HG03378 (cell line): Measurements from ENCODE around the gene TRIM46.
A peak's percentile ranks its signal among the peaks of the same experiment; 100 is the strongest.

Experiments used
- ATAC-seq: cut with Tn5 transposase; IDR thresholded peaks from one replicate; pipeline ENCODE4 v1.9.1; 2021; ENCODE audit warnings: mild to moderate bottlenecking, moderate library complexity; ENCODE audit not compliant: unreplicated experiment

Gene TRIM46, protein sequence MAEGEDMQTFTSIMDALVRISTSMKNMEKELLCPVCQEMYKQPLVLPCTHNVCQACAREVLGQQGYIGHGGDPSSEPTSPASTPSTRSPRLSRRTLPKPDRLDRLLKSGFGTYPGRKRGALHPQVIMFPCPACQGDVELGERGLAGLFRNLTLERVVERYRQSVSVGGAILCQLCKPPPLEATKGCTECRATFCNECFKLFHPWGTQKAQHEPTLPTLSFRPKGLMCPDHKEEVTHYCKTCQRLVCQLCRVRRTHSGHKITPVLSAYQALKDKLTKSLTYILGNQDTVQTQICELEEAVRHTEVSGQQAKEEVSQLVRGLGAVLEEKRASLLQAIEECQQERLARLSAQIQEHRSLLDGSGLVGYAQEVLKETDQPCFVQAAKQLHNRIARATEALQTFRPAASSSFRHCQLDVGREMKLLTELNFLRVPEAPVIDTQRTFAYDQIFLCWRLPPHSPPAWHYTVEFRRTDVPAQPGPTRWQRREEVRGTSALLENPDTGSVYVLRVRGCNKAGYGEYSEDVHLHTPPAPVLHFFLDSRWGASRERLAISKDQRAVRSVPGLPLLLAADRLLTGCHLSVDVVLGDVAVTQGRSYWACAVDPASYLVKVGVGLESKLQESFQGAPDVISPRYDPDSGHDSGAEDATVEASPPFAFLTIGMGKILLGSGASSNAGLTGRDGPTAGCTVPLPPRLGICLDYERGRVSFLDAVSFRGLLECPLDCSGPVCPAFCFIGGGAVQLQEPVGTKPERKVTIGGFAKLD

DNA sequence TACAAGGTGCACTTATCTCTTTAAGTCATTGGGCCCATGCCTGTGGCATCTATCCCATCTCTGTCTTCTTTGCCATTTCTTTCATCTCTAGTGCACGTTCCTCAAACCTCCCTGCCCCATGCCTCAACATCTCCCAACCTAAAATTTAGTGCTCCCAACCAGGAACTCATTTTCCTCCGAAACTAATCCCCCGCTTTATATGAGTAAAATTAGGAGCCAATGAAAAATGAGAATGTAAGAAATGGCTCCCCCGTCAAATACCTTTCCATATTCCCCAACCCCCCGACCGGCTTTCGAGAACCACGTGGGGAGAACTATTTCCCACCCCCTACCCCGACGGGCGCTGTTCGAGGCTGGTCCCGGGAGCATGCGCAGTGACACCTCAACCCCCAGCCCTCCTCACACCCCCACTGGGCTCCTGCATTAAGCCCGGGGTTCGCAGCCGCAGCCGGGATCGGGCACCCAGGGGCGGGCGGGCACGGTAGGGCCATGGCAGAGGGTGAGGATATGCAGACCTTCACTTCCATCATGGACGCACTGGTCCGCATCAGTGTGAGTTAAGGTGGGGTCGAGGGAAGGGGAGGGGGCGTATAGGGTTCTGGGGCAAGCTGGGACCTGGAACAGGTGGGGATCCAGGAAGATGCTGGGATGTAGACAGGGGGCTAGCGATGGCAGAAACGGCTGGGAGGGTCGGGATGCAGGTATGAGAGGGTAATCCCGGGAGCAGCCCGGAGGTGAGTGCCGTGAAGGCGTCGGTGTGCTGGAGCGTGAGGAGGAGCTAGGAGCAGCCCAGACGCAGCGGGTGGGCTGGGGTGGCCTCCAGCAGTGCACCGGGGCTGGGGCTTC, at the start of gene TRIM46:
Gene TRIM46 (plus strand): TSS at position 372 of the 846 bp plus-strand sequence. CDS start 118 bp downstream, at position 490.
- ATAC-seq = no peak

DNA sequence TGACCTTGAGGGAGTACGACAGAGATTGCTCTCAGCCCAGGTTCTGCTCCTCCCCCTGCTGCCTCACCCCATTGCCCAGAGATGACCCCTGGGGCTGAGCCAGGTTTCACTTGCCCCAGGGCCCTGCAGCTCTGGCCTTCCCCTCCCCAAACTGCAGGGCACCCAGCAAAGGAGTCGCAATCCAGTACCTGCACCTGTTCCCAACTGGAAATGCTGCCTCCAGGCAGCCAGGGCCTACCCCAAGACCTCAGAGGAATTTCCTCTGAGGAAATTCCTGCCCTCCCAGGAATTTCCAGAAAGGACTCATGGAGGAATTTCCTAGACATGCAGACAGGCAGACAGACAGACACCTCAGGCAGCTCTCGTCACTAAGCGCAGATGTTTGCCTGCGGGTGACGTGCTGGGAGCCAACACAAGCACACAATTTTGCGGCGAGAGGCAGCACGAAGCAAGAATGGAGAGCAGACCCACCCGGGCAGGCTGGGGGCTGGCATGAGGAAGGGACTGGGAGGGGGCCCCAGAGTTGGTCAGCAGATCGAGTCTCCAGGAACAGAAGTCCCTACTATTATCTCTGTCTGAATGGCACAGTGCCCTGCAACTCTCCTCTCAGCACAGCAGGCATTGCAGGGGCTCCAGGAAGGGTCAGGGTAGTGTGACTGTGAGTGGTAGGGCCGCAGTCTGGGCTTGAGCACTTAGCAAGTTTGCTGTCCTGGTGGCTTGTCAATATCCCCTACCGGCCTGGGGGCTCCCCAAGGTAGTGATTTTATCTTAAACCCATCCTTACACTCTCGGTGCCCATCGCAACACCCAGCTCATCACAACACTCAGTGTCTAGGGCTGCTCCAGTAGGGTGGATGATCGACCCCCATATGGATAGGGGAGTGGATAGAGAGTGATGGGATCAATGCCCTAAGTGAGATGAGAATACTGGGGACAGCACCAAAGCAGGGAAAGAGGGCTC, 48.9 kb upstream of the TRIM46 start:
- no peak for ATAC-seq

DNA sequence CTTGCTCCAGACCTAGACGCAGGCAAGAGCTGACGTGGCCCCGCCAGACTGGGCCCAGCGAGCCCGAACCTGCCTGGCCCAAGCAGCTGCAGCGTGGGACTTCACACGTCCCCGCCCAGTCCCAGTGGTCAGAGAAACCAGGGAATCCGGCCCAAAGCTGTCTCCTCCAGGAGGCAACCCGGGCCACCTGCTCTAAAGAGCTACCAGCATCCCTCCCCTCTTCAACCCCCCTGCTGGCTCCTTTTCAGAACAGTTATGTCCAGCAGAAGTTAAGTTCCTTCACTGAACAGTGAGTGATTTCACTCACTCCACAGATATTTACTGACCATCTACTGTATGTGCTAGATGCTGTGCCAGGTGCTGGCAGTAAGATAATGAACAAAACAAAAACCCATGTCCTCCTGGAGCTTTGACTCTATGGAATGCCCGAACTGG, 48.1 kb upstream of the TRIM46 start:
- no peak for ATAC-seq

DNA sequence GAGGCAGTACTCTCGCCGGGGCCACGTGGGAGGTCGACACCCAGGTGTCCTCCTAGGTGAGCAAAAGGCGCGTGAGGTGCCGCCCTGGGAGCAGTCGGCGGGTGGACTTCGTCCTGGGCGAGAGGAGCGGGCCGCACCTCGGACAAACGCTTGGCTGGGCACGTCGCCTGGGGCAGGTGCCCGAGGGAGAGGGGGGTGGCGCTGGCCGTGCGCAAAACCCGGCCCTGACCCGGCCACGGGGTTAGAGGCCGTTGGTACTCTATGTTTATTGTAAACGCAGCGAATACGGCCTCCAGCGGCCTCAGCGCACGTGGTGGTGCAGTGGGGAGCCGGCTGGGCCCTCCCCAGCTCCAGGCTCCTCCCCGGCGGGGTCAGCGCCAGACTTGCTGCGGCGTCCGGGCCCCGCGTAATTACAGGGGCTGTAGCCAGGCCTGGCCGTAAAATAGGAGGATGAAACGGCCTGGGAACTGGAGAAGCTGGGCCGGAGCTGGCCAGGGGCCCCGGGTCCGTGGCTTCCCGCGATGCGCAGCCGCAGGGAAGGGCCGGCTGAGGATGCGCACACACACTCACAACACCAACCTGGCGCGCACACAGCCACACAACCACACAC, 47.6 kb upstream of the TRIM46 start:
- no peak for ATAC-seq

DNA sequence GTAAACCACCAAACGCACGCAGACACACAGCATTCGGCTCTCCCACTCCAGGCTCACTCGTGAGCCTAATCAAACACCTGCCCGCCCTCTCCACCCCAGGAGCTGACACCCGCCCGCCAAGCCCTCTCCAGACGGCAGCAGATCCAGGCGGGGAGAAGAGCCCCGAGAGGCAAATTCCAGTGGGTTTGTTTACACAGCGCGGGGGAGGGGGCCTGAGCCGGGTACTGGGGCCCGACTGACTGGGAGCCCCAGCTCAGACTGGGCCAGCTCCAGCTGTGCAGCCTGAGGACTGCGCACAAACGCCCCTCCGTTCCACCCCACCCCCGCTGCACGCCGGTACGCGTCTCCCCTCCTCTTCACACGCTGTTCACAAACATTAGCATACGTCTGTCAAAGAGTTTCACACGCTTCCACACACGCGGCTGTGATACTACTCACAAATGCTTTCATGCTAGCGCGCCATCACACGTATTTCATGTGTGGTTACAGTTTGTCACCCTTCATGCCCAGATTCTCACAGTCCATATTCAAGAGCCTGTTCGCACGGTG, 47.0 kb upstream of the TRIM46 start:
- no peak for ATAC-seq

DNA sequence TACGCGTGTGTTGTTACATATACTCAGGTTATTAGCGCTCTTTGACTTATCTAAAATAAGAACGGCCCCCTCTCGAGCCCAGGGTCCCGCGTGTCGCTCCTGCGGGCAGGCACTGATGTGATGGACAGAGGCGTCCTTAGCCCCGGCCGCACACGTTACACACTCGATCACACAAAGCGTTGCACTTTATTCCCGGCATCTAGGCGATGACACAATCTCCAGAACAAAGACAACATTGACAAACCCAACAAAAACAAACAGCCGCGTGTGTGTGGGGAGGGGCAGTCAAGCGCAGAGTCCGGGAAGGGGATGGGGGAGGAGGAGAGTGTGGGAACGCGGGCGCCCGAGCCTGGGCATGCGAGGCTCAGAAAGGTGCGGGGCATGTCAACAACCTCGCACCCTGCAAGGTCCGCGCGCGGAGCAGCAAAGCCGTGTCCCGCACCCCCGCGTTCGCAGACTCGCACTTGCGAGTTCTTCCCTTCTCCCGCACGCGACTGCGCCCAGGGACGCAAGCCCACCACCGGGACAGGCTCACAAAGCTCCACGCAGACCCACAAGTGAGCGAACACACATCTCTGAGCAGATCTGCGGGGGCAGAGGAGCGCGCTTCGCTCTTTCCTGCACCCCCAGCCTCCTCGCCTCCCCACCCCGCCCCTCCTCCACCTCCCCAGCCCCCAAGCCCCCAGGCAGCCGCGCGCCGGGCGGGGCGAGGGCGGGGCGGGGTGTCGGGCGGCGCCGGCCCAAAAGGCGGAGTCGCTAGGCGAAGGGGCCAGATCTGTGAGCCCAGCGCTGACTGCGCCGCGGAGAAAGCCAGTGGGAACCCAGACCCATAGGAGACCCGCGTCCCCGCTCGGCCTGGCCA, 46.3 kb upstream of the TRIM46 start, which contains the start of gene EFNA1:
Gene EFNA1 (plus strand): TSS at position 772 of the 862 bp plus-strand sequence. CDS start 102 bp downstream, outside the sequence.
- no peak for ATAC-seq

DNA sequence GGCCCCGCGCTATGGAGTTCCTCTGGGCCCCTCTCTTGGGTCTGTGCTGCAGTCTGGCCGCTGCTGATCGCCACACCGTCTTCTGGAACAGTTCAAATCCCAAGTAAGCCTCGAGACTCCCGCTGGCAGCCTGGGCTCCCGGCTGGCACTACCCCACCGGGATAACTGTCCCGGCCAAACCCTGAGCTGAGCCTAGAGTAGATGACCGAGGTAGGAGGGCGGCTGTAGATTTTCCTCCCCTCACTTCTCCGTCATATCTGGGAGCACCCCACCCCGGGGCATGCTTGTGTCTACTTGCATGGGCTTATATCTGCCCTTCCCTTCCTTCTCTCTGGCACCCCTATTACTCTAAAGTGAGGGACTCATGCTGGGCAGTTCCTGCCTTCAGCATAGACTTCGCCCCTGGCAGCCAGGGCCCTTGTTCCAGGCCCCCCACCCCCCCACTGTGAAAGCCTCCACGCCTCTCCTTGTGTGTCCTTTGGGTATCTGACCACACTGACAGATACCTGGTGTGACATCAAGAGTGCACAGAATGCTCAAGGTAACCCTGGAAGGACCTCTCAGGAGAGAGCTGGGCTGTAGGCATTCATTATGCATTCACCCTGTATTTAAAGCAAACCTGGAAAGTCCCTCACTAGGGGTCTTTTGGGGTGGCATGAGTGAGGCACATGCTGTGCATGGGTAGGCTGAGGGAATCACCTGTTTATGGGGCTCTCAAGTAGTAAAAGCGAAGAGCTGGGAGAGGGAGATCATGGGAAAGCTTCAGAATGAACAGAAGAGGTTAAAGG, 45.5 kb upstream of the TRIM46 start:
- ATAC-seq = no peak

DNA sequence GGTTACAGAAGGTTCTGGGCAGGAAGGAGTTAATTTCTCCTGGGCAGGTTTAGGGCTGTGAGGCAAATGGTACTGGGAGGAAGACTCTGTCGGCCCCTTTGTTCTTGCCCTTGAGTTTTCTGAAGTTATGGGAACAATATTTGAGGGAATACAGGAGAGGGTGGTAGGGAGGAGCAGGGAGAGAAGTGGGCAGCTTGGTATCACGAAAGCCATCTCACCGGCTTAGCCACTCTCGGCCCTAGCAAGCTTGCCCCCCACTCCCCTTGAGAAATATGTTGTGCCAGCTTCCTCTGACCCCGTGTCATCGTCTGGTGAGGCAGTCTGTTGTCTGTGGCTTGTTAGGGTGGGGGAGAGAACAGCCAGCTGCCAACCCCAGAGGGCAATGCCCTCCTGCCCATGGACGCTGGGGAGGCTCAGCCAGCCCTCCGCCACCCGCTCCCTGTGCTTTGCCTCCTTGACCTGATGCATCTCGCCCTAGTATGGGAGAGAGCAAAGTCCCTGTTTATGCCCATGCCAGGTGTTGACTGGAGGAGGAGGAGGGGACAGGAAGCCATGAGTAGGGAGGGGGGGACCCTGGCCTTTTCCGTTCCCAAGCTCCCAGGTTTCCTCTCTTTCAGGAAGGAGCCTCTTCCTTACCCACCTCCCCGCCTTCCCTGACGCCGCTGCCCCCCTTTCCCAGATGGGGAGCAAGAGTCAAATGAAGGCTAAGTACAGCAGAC, 44.7 kb upstream of the TRIM46 start:
- no peak for ATAC-seq

DNA sequence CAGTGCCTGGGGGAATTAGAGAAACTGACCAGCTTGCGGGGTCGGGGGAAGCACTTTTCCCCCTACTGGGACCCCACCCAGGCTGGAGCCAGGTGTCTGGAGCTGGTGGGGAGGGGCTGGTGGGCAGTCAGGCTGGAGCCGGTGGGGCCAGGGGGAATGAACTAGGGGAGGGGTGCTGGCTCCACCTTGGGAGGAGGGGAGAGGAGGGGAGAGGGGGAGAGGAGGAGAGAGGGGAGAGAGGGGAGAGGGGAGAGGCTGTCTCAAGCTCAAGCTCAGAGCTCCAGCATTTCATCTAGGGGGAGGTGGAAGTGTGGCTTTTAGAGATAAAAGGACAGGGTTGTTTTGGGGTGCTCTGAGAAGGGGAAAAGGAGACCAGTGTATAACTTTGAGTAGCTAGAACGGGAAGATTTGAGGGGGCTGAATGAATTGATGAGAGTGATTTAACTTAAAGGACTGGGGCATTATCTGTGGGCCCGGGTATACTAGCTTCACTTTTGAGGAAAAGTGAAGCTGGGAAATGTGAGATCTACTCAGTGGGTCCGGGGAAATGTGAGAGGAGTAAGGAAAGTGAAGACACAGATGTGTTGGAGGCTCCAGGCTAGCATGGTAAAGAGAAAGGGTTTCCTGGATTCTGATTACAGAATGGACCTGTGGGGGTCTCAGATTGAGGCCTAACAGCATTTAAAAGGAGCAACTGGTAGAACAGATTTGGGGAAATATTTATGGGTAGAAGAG, 43.2 kb upstream of the TRIM46 start:
- no peak for ATAC-seq

DNA sequence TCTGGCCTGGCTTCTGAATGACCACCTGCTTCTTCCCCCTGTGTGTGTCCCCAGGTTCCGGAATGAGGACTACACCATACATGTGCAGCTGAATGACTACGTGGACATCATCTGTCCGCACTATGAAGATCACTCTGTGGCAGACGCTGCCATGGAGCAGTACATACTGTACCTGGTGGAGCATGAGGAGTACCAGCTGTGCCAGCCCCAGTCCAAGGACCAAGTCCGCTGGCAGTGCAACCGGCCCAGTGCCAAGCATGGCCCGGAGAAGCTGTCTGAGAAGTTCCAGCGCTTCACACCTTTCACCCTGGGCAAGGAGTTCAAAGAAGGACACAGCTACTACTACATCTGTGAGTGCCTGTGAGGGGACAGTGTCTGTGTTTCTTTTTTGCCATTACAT, 42.4 kb upstream of the TRIM46 start:
- ATAC-seq = no peak

DNA sequence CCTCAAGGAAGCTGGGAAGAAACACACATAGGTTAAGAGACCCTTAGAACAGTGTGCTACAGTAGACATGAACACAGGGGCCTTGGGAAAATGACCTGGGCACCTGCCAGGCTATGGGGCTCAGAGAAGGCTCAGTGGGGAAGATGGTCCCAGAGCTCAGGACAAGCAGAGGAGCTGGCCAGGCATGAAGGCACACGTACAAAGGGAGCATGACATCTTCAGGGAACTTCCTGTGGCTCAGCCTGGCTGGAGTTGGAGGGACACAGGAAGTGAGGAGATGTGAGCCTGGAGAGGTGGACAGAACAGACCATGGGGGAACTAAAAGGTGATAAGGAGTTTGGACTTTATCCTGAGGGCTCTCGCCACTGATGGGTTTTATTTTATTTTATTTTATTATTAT, 41.8 kb upstream of the TRIM46 start:
- no peak for ATAC-seq

DNA sequence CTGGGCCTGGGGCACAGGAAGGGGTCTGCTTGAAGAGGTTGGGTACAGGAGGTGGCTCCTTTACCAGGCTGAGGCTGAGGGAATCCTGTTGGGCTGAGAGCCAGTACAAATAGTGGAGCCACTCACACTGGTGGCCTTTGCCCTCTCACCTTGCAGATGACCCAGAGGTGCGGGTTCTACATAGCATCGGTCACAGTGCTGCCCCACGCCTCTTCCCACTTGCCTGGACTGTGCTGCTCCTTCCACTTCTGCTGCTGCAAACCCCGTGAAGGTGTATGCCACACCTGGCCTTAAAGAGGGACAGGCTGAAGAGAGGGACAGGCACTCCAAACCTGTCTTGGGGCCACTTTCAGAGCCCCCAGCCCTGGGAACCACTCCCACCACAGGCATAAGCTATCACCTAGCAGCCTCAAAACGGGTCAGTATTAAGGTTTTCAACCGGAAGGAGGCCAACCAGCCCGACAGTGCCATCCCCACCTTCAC, 39.8 kb upstream of the TRIM46 start:
- no peak for ATAC-seq

DNA sequence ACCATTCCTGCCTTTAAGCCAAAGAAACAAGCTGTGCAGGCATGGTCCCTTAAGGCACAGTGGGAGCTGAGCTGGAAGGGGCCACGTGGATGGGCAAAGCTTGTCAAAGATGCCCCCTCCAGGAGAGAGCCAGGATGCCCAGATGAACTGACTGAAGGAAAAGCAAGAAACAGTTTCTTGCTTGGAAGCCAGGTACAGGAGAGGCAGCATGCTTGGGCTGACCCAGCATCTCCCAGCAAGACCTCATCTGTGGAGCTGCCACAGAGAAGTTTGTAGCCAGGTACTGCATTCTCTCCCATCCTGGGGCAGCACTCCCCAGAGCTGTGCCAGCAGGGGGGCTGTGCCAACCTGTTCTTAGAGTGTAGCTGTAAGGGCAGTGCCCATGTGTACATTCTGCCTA, 39.3 kb upstream of the TRIM46 start:
- no peak for ATAC-seq

DNA sequence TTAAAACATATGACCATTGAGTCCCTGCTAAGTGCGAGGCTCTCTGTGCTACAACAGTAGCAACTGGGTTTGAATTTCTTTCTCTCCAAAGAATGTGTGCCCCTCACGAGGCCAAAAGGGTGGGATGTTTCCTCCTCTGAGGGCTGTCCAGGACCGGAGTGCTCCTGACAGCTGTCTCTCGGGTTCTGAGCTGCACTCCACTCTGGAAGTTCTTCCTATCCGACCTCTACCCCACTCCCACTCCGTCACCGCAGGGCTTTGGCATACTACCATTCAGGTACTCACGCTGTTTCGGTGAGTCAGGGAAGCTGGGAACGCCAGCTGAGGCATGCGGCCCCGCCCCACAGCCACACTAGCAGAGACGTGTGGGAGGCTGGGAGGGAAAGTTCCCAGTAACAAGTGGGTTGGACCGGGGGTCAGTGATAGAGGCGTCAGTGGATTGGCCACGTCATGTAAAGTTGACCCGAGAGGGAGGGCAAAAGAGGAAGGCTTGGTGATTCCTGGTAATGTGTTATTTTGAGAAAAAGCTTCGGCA, 38.7 kb upstream of the TRIM46 start:
- ATAC-seq = no peak

DNA sequence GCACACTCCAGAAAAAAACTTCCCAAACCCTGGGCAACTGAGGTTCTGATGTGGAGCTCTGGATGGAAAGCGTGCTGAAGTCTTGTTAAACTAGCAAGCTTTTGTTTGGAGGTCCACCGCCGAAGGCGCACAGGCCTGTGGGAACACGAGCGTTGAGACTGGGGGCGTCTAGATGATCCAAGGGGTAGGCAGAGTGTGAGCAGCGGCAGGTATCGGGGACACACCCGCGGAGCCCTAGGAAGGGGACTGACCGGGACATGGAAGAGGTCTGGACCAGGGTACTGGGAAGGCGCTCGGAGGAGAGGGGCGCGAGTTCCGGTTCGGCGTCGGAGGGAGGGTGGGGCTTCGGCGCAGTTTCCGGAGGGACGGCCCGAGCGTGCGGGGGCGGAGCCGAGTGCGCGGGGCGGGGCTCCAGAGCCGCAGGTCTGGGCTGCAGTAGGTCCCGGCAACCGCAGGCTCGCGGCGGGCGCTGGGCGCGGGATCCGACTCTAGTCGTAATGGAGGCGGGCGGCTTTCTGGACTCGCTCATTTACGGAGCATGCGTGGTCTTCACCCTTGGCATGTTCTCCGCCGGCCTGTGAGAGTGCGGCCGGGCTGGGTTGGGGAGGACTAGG, 38.1 kb upstream of the TRIM46 start, which contains the start of gene SLC50A1:
Gene SLC50A1 (plus strand): TSS at position 438 of the 614 bp plus-strand sequence. CDS start 60 bp downstream, at position 498.
- ATAC-seq = peak; percentile 58
